Neural progenitor cell (in vitro differentiated cells): ENCODE results near the gene SEMA4D.

ENCODE experiments used
- CTCF ChIP-seq: fragments of 200-600 bp; sonication (generic); IDR thresholded peaks from 2 replicates; pipeline ENCODE4 v1.5.1; 2017; ENCODE audit warnings: antibody characterized with exemption, mild to moderate bottlenecking
- EZH2 ChIP-seq: fragments of 200-600 bp; sonication (generic); IDR thresholded peaks from 2 replicates; pipeline ENCODE4 v1.6.1; 2017; ENCODE audit warnings: antibody characterized with exemption, mild to moderate bottlenecking, moderate library complexity
- EZH2phosphoT487 ChIP-seq: fragments of 200-600 bp; sonication (generic); IDR thresholded peaks from 2 replicates; pipeline ENCODE4 v1.6.1; 2017; ENCODE audit warnings: antibody characterized with exemption

GRCh38 chr9:89543621-89544278 is 45.8 kb upstream of the SEMA4D start:
- no peak for TF ChIP-seq CTCF
- TF ChIP-seq EZH2: no peak
- no peak for TF ChIP-seq EZH2phosphoT487
